NCI-H1105 (cell line): ENCODE measurements around the gene REG1A.

Experiments
- DNase-seq: peaks from one replicate; lab custom pipeline; 2025; lab: John Stamatoyannopoulos, UW

REG1A gene, protein sequence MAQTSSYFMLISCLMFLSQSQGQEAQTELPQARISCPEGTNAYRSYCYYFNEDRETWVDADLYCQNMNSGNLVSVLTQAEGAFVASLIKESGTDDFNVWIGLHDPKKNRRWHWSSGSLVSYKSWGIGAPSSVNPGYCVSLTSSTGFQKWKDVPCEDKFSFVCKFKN

DNA sequence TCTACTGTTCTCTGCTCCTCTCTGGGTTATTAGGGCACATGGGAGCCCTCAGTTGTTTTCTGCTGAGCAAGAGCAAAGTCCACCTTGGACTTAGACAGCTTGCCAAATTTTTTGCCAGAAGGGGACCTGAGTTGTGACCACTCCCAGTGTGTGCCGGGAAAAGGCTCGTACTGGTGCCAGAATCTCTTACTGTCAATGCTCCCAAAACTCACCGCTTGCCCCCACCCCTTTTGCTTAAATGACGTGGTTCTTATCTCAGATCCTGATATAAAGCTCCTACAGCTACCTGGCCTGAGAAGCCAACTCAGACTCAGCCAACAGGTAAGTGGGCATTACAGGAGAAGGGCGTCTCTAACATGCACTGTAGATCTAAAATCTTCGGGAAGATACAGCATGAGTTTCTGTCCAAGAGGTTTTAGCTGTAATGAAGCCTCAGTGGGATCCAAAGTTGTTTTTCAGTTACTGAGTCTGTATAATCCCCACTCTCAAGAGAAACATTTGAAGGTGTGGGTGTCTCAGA is at the start of gene REG1A:
TSS of gene REG1A (plus strand) at position 295 of the 520 bp plus-strand sequence. CDS start 374 bp downstream, outside the sequence.
- no peak for DNase-seq

DNA sequence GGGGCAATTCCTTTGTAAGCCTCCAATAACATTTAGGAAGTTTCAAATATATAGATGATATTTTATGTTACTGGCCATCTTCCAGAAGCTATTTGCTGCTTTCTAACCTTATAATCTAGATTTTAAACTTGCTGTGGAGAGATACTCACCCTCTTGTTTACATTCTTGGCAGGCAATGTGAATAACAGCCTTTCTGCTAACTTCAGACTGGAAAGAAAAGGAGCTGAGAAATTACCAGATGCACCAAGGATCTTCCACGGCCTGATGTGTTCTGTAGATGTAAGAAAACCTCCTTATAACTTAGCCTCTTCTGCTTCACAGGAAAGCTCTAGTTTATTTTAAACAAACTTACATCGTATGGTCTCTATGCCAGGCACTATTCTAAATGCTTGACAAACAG is 49.2 kb upstream of the REG1A start:
- DNase-seq = no peak

DNA sequence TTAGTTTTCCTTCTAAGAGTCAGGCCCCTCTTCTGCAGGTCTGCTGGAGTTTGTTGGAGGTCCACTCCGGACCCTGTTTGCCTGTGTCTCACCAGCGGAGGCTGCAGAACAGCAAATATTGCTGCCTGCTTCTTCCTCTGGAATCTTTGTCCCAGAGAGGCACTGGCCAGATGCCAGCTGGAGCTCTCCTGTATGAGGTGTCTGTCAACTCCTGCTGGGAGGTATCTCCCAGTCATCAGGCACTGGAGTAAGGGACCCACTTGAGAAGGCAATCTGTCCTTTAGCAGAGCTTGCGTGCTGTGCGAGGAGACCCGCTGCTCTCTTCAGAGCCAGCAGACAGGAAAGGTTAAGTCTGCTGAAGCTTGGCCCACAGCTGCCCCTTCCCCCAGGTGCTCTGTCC is 37.3 kb upstream of the REG1A start:
- DNase-seq = no peak

DNA sequence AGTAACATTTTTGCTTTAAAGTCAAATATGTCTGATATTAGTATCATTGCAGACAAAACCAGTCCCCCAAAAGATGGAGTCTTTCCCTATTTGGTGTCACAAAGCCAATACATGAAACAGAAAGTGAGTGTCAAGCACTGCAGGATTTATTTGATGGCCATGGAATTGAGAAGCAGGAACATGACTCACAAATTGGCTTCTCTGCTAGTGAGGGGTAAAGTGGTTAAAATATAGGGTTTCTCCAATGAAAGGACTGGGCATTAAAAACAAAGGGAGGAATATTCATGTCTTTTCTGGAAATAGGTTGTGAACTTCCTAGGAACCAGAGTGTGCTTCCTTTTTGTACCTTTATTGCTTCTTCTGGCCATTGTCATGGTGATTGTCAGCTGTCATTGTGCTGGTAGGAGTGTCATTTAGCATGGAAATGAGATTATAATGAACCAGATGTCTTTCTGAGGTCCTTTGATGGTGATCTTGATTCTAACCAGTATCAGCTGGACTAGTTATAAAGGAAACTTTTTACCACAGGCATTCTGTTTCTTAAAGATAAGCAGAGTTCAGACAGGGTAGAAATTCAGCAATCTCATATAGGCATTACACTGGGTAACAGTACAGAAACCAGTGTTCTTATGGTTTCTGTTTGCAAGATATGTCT is 36.6 kb upstream of the REG1A start:
- no peak for DNase-seq

DNA sequence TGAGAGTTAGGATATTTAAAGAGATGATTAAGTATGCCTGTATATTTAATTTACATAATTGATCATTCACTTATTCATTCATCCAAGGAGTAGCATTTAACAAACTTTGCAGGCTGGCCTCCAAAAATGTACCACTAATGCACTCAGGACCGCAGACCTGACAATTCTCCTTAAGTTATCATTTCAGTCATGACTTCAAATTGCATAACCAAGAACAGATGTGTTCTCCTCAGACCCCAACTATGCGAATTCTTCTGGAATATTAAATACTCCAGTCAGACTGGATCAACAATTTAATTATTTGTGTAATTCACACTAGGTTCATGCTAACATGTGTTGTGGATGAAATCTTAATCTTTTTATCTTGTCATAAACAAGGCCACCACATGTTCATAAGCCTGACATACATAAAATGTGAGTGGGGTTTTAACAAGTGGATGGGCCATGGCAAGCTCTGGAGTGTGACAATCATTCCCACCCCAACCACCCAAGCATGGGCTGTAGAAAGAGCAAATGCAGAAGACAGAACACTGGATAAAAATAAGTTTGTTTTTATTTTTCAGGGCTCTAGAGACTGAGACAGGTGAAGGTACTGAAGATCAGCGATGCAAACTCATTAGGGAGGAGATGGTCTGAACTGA is 35.7 kb upstream of the REG1A start:
- DNase-seq = no peak

DNA sequence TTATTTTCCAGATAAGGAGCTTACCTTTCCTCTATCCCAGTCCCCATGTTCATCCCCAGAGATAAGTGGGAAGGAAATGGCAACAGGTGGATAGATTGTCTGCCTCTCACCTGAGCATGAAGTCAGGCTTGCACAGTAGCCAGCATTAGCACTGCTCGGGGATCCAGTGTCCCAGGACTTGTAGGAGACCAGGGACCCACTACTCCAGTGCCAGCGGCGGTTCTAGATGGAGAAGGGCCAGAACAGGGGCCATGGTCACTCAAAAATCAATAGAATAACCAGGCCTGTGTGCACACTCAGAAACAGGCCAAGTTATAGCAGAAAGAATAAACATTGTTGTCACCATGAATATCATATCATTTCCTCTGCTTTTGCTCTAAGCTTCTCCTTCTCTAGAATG is 34.9 kb upstream of the REG1A start:
- DNase-seq = no peak

DNA sequence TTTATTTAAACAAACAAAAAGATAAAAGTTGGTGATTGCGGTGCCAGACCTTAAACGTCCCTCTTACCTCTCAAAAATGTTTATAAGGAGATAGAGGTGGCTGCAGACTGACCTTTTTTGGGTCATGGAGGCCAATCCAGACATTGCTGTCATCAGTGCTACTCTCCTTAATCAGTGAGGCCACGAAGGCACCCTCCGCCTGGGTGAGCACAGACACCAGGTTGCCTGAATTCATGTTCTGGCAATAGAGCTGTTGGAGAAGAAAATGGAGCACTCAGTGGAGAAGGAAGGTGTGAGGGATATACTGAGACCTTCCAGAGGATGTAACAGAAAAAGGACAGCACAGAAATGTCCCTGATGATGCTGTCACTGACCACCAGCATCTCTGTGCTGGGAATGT is 34.0 kb upstream of the REG1A start:
- no peak for DNase-seq

DNA sequence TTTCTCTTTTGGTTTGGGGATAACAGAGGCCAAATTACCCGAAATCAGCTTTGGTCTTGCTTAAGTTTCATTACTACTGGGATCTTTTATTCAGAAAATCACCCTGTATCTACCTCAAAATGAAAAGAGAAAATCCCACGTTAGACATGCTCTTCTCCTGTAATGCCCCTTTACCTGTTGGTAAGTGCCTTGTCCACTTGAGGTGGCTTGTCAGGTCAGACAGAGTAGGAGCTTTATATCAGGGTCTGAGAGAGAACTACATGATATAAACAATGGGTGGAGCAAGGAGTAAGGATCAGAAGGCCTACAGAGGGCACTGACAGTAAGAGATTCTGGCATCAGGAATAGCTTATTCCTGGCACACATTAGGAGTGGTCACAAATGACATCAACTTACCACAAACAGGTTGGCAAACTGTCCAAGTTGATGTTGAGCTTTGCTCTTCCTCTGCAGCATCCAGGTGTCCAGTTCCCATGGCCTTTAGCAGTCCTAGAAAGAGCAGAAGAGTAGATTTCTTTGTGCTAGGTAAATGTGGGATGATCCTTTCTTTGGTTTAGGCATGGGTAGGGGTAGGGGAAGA is 32.4 kb upstream of the REG1A start, which contains the start of gene REG1B:
TSS of gene REG1B (minus strand) at position 209 of the 580 bp plus-strand sequence. CDS start 381 bp downstream, outside the sequence.
- DNase-seq = no peak

DNA sequence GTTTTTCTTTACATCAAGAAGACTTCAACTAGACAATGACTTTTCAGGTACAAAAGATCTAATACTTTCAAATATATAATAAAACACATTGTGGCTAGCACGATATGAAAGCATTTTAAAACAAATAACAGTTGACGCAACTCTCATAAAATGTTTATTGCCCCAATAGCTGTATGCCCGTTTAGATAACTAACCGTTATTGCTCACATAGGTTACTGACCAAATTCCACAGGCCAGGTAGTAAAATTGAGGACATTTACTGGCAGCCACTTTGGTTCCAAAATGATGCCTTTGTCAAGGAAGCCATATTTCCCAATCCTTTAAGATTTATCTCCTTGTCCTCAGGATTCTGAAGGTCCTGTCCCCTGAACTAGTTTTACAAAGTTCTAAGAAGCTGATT is 29.6 kb upstream of the REG1A start:
- no peak for DNase-seq

DNA sequence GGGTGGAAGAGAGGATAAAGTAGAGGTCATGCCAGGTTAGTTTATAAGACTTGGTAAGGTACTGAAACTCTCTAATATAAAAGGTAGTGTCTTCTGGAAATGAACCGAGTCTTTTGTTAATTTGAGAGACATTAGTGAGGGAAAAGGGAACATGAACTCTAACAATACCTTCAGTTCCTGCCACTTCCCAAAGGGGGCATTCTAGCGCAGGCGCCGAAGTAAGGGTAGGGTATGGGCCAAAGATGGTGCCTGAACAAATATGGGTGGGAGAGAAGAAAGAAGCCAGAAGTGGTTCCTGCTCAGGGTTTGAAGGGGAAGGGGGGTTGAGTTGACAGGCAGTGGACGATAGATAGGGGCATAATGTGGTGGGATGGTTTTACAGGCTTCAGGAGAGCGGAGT is 22.4 kb upstream of the REG1A start:
- no peak for DNase-seq

DNA sequence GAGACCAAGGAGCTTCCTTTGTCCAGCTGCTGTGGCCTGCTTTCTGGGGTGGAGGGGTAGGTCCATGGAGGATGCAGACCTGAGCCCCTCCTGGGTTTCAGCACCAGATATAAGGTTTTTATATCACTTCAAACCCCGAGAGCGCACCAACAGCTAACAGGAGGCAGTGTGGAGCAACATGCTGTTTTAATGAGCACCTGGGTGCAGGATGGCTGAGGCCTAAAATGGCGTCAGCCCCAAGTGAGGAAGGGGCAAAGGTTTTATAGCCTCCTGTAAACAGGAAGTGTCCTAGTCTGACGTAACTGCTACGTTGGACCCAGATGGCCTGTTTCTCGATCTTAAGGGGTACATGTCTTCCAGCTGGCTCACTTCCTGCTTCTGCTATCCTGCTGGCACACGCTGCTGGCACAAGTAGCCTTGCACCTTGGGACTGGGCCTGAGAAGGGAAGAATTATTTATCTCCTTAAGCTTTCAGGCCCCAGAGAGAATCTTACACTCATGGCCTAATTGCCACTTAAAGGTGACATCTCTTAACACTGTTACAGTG is 21.1 kb upstream of the REG1A start:
- DNase-seq = no peak

DNA sequence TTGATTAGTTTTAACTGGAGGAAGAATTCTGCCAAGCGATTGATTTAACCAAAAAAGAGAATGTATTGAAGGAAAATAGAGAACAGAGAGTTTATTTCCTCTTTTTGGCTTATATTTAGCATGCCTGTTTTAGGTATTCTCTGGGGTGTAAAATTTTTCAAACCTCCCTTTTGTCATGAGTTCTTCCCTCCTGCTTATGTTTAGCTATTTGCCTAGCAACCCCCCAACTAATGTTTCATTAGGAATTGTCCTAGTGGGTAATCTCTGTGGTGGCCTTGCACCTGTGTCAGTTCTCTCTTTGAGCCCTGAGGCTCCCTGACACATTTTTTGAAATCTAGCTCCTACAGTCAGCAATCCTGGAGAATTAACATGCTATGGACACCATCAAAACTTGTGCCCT is 20.0 kb upstream of the REG1A start:
- no peak for DNase-seq

DNA sequence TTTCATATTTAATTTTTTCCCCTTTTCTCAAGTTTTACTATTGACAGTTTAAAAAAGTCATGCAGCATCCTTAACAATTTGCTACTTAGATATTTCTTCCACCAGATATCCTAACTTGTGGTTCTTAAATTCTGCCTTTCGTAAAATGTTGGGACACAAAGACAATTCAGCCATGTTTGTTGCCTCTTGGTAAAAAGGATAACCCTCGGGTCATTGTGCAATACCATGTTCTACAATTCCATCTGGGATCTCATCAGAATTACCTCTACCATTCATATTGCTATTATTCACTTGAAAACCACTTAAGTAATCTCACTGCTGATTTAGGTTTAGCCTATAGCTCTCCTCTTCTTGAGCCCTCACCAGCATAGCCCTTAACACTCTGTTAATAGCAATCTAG is 19.3 kb upstream of the REG1A start:
- DNase-seq = no peak

DNA sequence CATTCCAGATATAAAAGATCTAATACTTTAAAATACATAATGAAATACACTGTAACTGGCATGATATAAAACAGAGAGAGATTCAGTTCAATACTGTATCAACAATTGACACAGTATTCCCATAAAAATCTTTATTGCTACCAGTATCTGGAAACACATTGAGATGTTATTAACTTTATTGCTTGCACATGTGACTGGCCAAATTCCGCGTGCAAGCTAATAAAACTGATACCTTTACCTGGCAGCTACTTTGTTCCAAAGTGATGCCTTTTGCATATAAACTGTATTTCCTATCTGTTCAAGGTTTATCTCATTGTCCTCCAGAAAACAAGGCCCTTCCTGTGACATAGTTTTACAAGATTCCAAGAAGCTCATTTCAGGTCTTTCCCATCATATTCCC is 17.1 kb upstream of the REG1A start:
- no peak for DNase-seq

DNA sequence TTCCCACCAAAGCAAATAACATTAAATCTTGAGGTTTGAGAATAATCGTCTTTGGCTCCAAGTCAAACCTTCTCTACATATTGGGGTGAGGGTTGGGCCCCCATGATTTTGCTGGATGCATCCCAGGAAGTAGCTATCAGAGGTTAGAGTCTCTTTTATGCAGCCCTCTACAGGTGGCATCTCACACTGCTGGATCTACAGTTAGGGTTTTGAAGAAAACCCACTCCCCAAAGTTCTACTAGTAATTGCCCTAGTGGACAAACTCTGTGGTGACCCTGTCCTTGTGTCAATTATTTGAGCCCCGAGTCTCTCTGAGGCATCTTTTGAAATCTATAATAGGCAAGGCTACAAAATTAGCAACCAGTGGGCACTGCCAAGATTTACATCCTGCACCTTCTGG is 15.0 kb upstream of the REG1A start:
- DNase-seq = no peak

DNA sequence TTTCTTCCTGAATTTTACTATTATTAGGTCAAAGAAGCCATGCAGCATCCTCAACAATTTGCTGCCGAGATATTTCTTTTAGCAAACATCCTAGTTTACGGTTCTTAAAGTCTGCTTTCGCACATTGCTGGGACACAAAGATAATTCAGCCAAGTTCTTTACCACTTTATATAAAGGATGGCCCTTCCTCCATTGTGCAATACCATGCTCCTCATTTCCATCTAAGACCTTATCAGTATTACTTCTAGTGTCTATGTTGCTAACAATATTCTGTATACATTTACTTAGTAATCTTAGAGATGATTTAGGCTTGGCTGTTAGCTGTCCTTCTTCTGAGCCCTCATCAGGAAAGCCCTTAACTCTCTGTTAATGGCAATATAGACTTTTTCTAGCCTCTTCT is 8.0 kb upstream of the REG1A start:
- no peak for DNase-seq

DNA sequence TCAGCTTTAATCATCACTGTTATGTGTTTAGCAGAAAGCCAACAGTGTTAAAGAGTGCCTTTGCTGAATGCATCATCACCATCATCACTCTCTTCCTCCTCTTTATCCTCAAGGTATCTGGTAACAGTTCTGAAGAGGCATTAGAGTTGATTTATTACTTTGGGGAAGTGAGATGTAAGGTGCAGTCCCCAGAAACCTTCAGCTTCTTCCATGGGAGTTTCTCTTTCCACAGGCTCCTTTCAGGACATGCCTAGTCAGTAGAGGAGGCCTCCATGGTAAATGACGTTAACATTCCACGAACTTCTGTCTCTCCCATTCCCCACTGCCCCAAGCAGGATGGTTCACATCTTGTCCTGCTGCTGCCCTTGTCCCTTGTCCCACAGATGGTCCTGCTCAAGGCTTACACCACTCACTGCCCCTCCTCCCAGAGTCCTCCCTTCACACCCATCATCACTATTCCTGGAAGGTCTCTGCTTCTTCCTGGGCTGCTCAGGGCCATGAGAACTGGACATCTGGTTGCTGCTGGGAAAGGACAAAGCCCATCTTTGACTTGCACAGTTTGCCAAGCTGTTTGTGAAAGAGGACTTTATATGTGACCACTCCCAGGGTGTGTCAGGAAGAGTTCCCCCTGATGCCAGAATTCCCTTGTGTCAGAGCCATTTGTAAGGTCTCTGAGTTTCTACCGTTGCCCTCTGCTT is 5.3 kb upstream of the REG1A start:
- no peak for DNase-seq

DNA sequence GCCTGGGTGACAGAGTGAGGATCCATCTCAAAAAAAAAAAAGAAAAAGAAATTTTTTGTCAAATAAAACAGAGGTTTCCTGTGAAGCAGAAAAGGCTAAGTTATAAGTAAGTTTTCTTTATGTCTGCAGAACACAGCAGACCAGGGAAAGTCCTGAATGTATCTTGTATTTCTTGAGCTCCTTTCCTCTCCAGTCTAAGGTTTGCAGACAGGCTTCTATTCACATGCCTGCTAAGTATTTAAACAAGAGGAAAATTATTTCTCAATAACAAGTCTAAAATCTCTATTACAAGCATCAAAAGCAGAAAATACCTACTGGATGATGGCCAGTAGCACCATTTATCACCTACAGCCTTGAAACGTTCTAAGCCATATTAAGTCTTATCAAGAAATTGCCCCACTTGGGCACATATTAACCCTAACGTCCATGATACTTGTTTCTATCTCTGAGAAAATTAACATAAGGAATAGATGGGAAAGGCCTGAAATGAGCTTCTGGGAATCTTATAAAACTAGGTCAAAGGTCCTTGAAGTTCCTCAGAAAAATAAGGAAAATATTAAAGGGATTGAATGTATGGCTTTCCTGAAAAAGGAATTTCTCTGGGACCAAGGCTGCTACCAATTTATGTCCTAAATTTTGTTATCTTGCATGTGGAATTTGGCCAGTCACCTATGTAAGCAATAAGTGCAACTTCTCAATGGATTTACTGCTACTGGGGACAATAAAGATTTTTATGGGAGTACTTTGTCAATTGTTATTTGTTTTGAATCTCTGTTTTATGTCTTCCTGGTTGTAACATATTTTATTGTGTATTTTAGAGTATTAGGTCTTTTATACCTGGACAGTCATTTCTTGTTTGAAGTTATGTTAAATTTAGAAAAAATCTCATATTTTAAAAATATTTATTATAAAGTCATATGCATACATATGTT is 3.0 kb upstream of the REG1A start:
- no peak for DNase-seq

DNA sequence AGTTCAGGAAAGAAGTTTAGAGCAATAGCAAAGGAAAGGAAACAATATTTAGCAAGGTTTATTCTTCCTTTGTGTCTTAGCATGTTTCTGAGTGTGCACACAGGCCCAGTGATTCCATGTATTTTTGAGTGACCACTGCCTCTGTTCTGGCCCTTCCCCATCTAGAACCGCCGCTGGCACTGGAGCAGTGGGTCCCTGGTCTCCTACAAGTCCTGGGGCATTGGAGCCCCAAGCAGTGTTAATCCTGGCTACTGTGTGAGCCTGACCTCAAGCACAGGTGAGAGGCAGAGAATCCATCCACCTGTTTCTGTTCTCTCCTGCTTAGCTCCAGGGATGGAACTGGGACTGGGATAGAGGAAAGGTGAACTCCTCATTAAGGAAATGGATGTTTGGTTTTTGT is 2.4 kb downstream of the REG1A start:
- no peak for DNase-seq

DNA sequence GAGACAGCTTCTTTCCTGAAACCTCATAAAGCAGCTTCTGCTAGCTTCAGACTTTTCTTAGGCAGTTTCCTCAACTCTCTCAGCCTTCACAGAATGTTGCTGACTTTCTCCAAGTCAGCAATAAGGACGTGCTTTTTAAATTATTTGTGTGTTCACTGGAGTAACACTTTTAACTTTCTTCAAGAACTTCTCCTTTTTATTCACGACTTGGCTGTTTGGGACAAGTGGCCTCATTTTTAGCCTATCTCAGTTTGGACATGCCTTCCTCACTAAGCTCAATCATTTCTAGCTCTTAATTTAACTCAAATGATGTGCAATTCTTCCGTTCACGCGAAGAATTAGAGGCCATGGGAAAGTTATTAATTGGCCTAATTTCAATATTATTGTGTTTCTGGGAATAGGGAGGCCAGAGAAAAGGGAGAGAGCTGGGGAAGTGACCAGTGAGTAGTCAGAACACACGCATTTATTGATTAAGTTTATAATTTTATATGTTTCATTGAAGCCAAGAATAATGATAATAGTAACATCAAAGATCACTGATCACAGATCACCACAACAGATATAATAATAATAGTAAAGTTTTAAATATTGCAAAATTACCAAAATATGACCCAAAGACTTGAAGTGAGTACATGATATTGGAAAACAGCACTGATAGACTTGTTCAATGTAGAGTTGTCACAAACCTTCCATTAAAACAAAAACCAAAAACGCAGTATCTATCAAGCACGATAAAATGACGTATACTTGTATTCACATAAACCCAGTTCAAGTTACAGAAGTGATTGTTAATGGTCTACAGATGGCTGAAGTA is 4.8 kb downstream of the REG1A start:
- DNase-seq = no peak
